Smooth muscle cell (in vitro differentiated cells): ENCODE measurements around the gene GNG7. TPM values are rescaled to one million over a fixed set of nuclear protein-coding genes. Genes with fewer than 3 reads are reported as not detected.
"Not testable (repeated sequence)": the region's sequence is repeated elsewhere in the genome, so short reads cannot be mapped to it uniquely, and the experiment has no call there.

Source experiments
- DNase-seq: peaks from one replicate; lab custom pipeline; 2025; ENCODE audit not compliant: unreplicated experiment; lab: John Stamatoyannopoulos, UW
- H2AFZ ChIP-seq: fragments of 200-600 bp; sonication (generic); 2 replicates; pipeline ENCODE4 v1.6.0; 2016; ENCODE audit warnings: antibody characterized with exemption, low read depth, mild to moderate bottlenecking
- H3F3A ChIP-seq: fragments of 200-600 bp; sonication (generic); 2 replicates; pipeline ENCODE4 v1.6.0; 2017; ENCODE audit warnings: antibody characterized with exemption, low read depth
- H3K27ac ChIP-seq: fragments of 200-600 bp; sonication (generic); 2 replicates; pipeline ENCODE4 v1.5.1; 2016; ENCODE audit warnings: low read depth, mild to moderate bottlenecking
- H3K27me3 ChIP-seq: fragments of 200-600 bp; sonication (generic); 2 replicates; pipeline ENCODE4 v1.6.1; 2016; ENCODE audit warnings: low read depth, mild to moderate bottlenecking
- H3K36me3 ChIP-seq: fragments of 200-600 bp; sonication (generic); 2 replicates; pipeline ENCODE4 v1.5.1; 2016; ENCODE audit warnings: low read depth
- H3K4me1 ChIP-seq: fragments of 200-600 bp; sonication (generic); 2 replicates; pipeline ENCODE4 v1.5.1; 2016; ENCODE audit warnings: low read depth
- H3K4me2 ChIP-seq: fragments of 200-600 bp; sonication (generic); 2 replicates; pipeline ENCODE4 v1.6.0; 2016; ENCODE audit warnings: mild to moderate bottlenecking
- H3K4me3 ChIP-seq: fragments of 200-600 bp; sonication (generic); 2 replicates; pipeline ENCODE4 v1.5.1; 2016; ENCODE audit warnings: mild to moderate bottlenecking
- H3K79me2 ChIP-seq: fragments of 200-600 bp; sonication (generic); 2 replicates; pipeline ENCODE4 v1.6.0; 2016; ENCODE audit warnings: low read depth, mild to moderate bottlenecking
- H3K9ac ChIP-seq: fragments of 200-600 bp; sonication (generic); 2 replicates; pipeline ENCODE4 v1.6.0; 2016; ENCODE audit warnings: low read depth
- H3K9me3 ChIP-seq: fragments of 200-600 bp; sonication (generic); replicated peaks from 2 replicates; pipeline ENCODE4 v1.5.1; 2016; ENCODE audit warnings: low read depth
- H4K20me1 ChIP-seq: fragments of 200-600 bp; sonication (generic); 2 replicates; pipeline ENCODE4 v1.6.0; 2016; ENCODE audit warnings: low read depth
- WGBS: methylation state at CpG from one replicate; pipeline ENCODE4 v1.1.7; 2016; ENCODE audit warnings: low lambda C conversion rate; 5-methylcytosine and 5-hydroxymethylcytosine counted together
- polyA plus RNA-seq: library from polyadenylated mRNA; unstranded; fragments of >200 nt; fragmentation: Nextera tagmentation; extraction: Ambion mirVana; gene quantifications from 2 replicates; pipeline ENCODE4 v1.2.1, GENCODE V29; 2016
- total RNA-seq: library from RNA; depleted of rRNA; stranded (reverse); fragments of >200 nt; gene quantifications from 2 replicates; pipeline ENCODE4 v1.2.3, GENCODE V29; 2014
- TF ChIP-seq, protein P1 (sequence below): fragments of 200-600 bp; sonication (generic); IDR thresholded peaks from 2 replicates; pipeline ENCODE4 v1.5.1; 2017; ENCODE audit warnings: borderline replicate concordance, mild to moderate bottlenecking, antibody characterized with exemption; ENCODE audit not compliant: insufficient read depth, poor library complexity, severe bottlenecking

GNG7 gene
- total and polyA plus RNA-seq, 2 experiments from 2014 or later: 1.7 to 2.6 TPM

DNA sequence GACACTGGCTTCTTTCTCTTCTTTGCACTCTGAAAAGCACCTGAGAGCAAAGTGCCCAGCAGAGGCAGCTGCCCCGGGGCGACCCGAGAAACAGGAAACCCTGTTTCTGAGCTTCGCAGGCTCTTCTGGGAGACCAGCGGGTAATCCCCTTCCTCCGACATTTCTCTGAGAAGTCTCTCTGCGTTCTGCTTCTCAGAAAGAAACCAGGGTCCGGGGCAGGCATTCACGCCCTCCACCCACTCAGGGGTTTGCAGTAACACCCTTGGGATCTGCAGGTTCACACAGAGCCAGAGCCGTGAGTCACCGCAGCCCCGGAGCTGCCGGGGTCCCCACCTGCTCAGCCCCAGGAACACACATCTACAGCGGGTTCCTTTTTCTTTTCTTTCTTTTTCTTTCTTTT is 140.6 kb downstream of the GNG7 start:
- Histone ChIP-seq H3K4me1 (no peaks in the 10 kb centered on the region), H3F3A (no peaks in the 10 kb centered on the region), H3K36me3 (no peaks in the 10 kb centered on the region), H4K20me1 (no peaks in the 10 kb centered on the region), H3K27me3 (no peaks in the 10 kb centered on the region), H3K4me3 (no peak overlapping the region), H3K9me3 (no peaks in the 10 kb centered on the region), H3K9ac (no peak overlapping the region), H3K4me2 (peak overlapping the region; percentile 26), H3K27ac (no peak overlapping the region), H2AFZ (no peak overlapping the region), H3K79me2 (no peaks in the 10 kb centered on the region)
- DNase-seq: no peak
- TF ChIP-seq, protein P1, sequence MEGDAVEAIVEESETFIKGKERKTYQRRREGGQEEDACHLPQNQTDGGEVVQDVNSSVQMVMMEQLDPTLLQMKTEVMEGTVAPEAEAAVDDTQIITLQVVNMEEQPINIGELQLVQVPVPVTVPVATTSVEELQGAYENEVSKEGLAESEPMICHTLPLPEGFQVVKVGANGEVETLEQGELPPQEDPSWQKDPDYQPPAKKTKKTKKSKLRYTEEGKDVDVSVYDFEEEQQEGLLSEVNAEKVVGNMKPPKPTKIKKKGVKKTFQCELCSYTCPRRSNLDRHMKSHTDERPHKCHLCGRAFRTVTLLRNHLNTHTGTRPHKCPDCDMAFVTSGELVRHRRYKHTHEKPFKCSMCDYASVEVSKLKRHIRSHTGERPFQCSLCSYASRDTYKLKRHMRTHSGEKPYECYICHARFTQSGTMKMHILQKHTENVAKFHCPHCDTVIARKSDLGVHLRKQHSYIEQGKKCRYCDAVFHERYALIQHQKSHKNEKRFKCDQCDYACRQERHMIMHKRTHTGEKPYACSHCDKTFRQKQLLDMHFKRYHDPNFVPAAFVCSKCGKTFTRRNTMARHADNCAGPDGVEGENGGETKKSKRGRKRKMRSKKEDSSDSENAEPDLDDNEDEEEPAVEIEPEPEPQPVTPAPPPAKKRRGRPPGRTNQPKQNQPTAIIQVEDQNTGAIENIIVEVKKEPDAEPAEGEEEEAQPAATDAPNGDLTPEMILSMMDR: no peak
- 54% methylated on average over 14 of the region's 14 CpGs for WGBS

- Histone ChIP-seq H3F3A (no peaks in the 10 kb centered on the region), H3K27ac (no peak overlapping the region), H3K79me2 (no peaks in the 10 kb centered on the region), H3K9ac (no peak overlapping the region), H4K20me1 (no peaks in the 10 kb centered on the region), H3K4me3 (no peak overlapping the region), H3K36me3 (no peaks in the 10 kb centered on the region), H3K4me1 (peaks cover 3% of the 10 kb centered on the region), H2AFZ (no peak overlapping the region), H3K4me2 (no peak overlapping the region), H3K9me3 (no peaks in the 10 kb centered on the region), H3K27me3 (no peaks in the 10 kb centered on the region)
- TF ChIP-seq, protein P1: no peak
- WGBS: 96% methylated on average over 5 of the region's 5 CpGs
- DNase-seq: no peak
Observed at GRCh38 chr19:2561221-2561620, 141.3 kb downstream of the GNG7 start.

GRCh38 chr19:2560369-2560768 is 142.1 kb downstream of the GNG7 start:
- DNase-seq: no peak
- H3K9ac ChIP-seq: no peak overlapping the region
- TF ChIP-seq, protein P1: no peak
- no peak overlapping the region for H3K4me3 ChIP-seq
- H3K27ac ChIP-seq: no peak overlapping the region
- H4K20me1 ChIP-seq: no peaks in the 10 kb centered on the region
- WGBS: 98% methylated on average over 13 of the region's 13 CpGs
- no peaks in the 10 kb centered on the region for H3K79me2 ChIP-seq
- peaks cover 7% of the 10 kb centered on the region for H3K4me1 ChIP-seq
- no peaks in the 10 kb centered on the region for H3K27me3 ChIP-seq
- H3K9me3 ChIP-seq: no peaks in the 10 kb centered on the region
- no peak overlapping the region for H3K4me2 ChIP-seq
- H3K36me3 ChIP-seq: no peaks in the 10 kb centered on the region
- H2AFZ ChIP-seq: no peak overlapping the region
- no peaks in the 10 kb centered on the region for H3F3A ChIP-seq

GRCh38 chr19:2558543-2558942 is 144.0 kb downstream of the GNG7 start:
- Histone ChIP-seq H3K9ac (no peak overlapping the region), H3K27me3 (no peaks in the 10 kb centered on the region), H3K9me3 (no peaks in the 10 kb centered on the region), H3K36me3 (no peaks in the 10 kb centered on the region), H3K79me2 (no peaks in the 10 kb centered on the region), H3K27ac (no peak overlapping the region), H2AFZ (no peak overlapping the region), H3K4me3 (no peak overlapping the region), H4K20me1 (no peaks in the 10 kb centered on the region), H3F3A (peaks cover 12% of the 10 kb centered on the region), H3K4me2 (no peak overlapping the region), H3K4me1 (peaks cover 13% of the 10 kb centered on the region)
- 100% methylated on average over 2 of the region's 2 CpGs for WGBS
- no peak for DNase-seq
- TF ChIP-seq, protein P1: no peak

- H3K36me3 ChIP-seq, H3K9ac ChIP-seq, DNase-seq, H4K20me1 ChIP-seq, H3K79me2 ChIP-seq, H3K27ac ChIP-seq, H3K4me3 ChIP-seq, H3K4me2 ChIP-seq, H3K27me3 ChIP-seq, H2AFZ ChIP-seq, H3K9me3 ChIP-seq: not testable (repeated sequence)
- 83% methylated on average over 7 of the region's 7 CpGs for WGBS
- Histone ChIP-seq H3K4me1 (peaks cover 13% of the 10 kb centered on the region), H3F3A (peaks cover 12% of the 10 kb centered on the region)
Observed at GRCh38 chr19:2558131-2558530, 144.4 kb downstream of the GNG7 start.
